Astrocyte (in vitro differentiated cells and primary cell): ENCODE data around the gene SAMHD1. TPM values are rescaled to one million over a fixed set of nuclear protein-coding genes. Genes with fewer than 3 reads are reported as not detected.

ENCODE experiments used
- DNase-seq: peaks from one replicate; pipeline ENCODE4 v3.0.0-alpha.2; 2010; ENCODE audit warnings: low read depth
- FAIRE-seq: peaks from 2 replicates; lab custom pipeline; 2011; peaks lifted over from hg19 to GRCh38; lab: Jason Lieb, UNC
- H2AFZ ChIP-seq: 2 replicates; pipeline ENCODE4 v1.6.0; 2012; ENCODE audit warnings: low read depth, low read length, inconsistent platforms
- H3K27ac ChIP-seq: 2 replicates; pipeline ENCODE4 v1.5.1; 2011; ENCODE audit warnings: low read depth, low read length, inconsistent platforms
- H3K27me3 ChIP-seq: 2 replicates; pipeline ENCODE4 v1.6.0; 2011; ENCODE audit warnings: low read length, inconsistent platforms; ENCODE audit not compliant: insufficient read depth
- H3K36me3 ChIP-seq: 2 replicates; pipeline ENCODE4 v1.5.1; 2011; ENCODE audit warnings: low read length, inconsistent platforms; ENCODE audit not compliant: insufficient read depth
- H3K4me1 ChIP-seq: 2 replicates; pipeline ENCODE4 v1.5.1; 2011; ENCODE audit warnings: low read length, inconsistent platforms; ENCODE audit not compliant: insufficient read depth
- H3K4me2 ChIP-seq: 2 replicates; pipeline ENCODE4 v1.6.0; 2012; ENCODE audit warnings: low read length, inconsistent platforms
- H3K4me3 ChIP-seq: 2 replicates; pipeline ENCODE4 v1.5.1; 2011; ENCODE audit warnings: low read depth, mild to moderate bottlenecking, low read length, inconsistent platforms; ENCODE audit not compliant: insufficient read depth
- H3K79me2 ChIP-seq: 2 replicates; pipeline ENCODE4 v1.6.0; 2012; ENCODE audit warnings: mild to moderate bottlenecking, low read length, inconsistent platforms; ENCODE audit not compliant: insufficient read depth
- H3K9ac ChIP-seq: 2 replicates; pipeline ENCODE4 v1.6.0; 2012; ENCODE audit warnings: mild to moderate bottlenecking, low read length, inconsistent platforms
- H3K9me3 ChIP-seq: 2 replicates; pipeline ENCODE4 v1.5.1; 2012; ENCODE audit warnings: low read depth, mild to moderate bottlenecking, low read length, inconsistent platforms; ENCODE audit not compliant: insufficient read depth
- H4K20me1 ChIP-seq: 2 replicates; pipeline ENCODE4 v1.6.0; 2012; ENCODE audit warnings: low read length, inconsistent platforms; ENCODE audit not compliant: insufficient read depth
- H3K27ac Mint-ChIP-seq: one replicate; pipeline ENCODE4 v1.8.0; 2021; ENCODE audit warnings: mild to moderate bottlenecking, mixed read lengths; ENCODE audit not compliant: unreplicated experiment
- H3K27me3 Mint-ChIP-seq: one replicate; pipeline ENCODE4 v1.8.0; 2021; ENCODE audit warnings: low read depth, mixed read lengths; ENCODE audit not compliant: unreplicated experiment
- H3K36me3 Mint-ChIP-seq: one replicate; pipeline ENCODE4 v1.8.0; 2021; ENCODE audit warnings: low read depth, mixed read lengths; ENCODE audit not compliant: unreplicated experiment
- H3K4me1 Mint-ChIP-seq: one replicate; pipeline ENCODE4 v1.8.0; 2021; ENCODE audit warnings: low read depth, mixed read lengths; ENCODE audit not compliant: unreplicated experiment
- H3K4me3 Mint-ChIP-seq: one replicate; pipeline ENCODE4 v1.8.0; 2021; ENCODE audit warnings: mild to moderate bottlenecking, moderate library complexity, mixed read lengths; ENCODE audit not compliant: unreplicated experiment
- H3K9me3 Mint-ChIP-seq: one replicate; pipeline ENCODE4 v1.8.0; 2021; ENCODE audit warnings: mild to moderate bottlenecking, mixed read lengths; ENCODE audit not compliant: unreplicated experiment
- CTCF ChIP-seq: IDR thresholded peaks from 2 replicates; pipeline ENCODE4 v1.5.1; 2011; ENCODE audit warnings: low read depth, mild to moderate bottlenecking, inconsistent platforms, low read length, moderate library complexity; ENCODE audit not compliant: insufficient read depth
- EZH2 ChIP-seq: IDR thresholded peaks from 2 replicates; pipeline ENCODE4 v1.6.1; 2012; ENCODE audit warnings: mild to moderate bottlenecking, low read length, inconsistent platforms; ENCODE audit not compliant: insufficient read depth
- total RNA-seq: library from RNA; stranded (reverse); gene quantifications from 2 replicates; pipeline ENCODE4 v1.2.1, GENCODE V29; 2021

The SAMHD1 gene
- total RNA-seq, 1 donor from 2014 or later = 99.7 TPM

DNA sequence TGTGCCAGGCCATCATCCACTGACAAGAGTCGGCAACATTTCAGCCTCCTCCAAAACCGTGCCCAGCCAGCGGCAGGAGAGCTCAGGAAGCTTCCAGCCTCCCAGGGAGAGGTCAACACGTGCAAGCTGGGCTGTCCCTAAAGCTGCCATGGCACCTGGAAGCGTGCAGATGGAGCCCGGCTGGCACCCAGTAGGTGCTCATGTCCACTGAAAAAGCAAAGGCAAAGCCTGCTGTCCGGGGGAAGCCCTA lies 90.0 kb downstream of the SAMHD1 start:
- Histone ChIP-seq H3K36me3 (no peaks in the 10 kb centered on the region), H4K20me1 (peaks cover 59% of the 10 kb centered on the region), H3K4me1 (peaks cover 38% of the 10 kb centered on the region), H3K27me3 (no peaks in the 10 kb centered on the region), H3K4me2 (peak overlapping the region; percentile 92), H3K9ac (peak overlapping the region; percentile 75), H3K27ac (peak overlapping the region; percentile 58), H3K79me2 (peaks cover 66% of the 10 kb centered on the region), H3K9me3 (no peaks in the 10 kb centered on the region), H2AFZ (peak overlapping the region; percentile 68), H3K4me3 (peak overlapping the region; percentile 78)
- TF ChIP-seq CTCF = no peak
- no peak for TF ChIP-seq EZH2
- no peak for FAIRE-seq
- peaks cover 8% of the 10 kb centered on the region for H3K27me3 Mint-ChIP-seq
- H3K36me3 Mint-ChIP-seq = peaks cover 5% of the 10 kb centered on the region
- DNase-seq = no peak
- H3K9me3 Mint-ChIP-seq = peaks cover 3% of the 10 kb centered on the region
- no peak overlapping the region for H3K27ac Mint-ChIP-seq
- H3K4me3 Mint-ChIP-seq = peak overlapping the region; percentile 89
- peaks cover 30% of the 10 kb centered on the region for H3K4me1 Mint-ChIP-seq

GRCh38 chr20:36860811-36861624 lies 90.5 kb downstream of the SAMHD1 start:
- Histone ChIP-seq H3K9me3 (no peaks in the 10 kb centered on the region), H2AFZ (no peak overlapping the region), H3K4me2 (peak overlapping the region; percentile 92), H3K36me3 (no peaks in the 10 kb centered on the region), H3K4me1 (peaks cover 40% of the 10 kb centered on the region), H3K27ac (no peak overlapping the region), H3K79me2 (peaks cover 71% of the 10 kb centered on the region), H3K9ac (peak overlapping the region; percentile 75), H4K20me1 (peaks cover 64% of the 10 kb centered on the region), H3K4me3 (peak overlapping the region; percentile 78), H3K27me3 (no peaks in the 10 kb centered on the region)
- H3K4me3 Mint-ChIP-seq = peak overlapping the region; percentile 89
- TF ChIP-seq EZH2 (no peak), CTCF (no peak)
- FAIRE-seq (no peak), DNase-seq (no peak)
- peaks cover 32% of the 10 kb centered on the region for H3K4me1 Mint-ChIP-seq
- H3K9me3 Mint-ChIP-seq = peaks cover 1% of the 10 kb centered on the region
- no peak overlapping the region for H3K27ac Mint-ChIP-seq
- H3K36me3 Mint-ChIP-seq = peaks cover 5% of the 10 kb centered on the region
- H3K27me3 Mint-ChIP-seq = peaks cover 8% of the 10 kb centered on the region

DNA sequence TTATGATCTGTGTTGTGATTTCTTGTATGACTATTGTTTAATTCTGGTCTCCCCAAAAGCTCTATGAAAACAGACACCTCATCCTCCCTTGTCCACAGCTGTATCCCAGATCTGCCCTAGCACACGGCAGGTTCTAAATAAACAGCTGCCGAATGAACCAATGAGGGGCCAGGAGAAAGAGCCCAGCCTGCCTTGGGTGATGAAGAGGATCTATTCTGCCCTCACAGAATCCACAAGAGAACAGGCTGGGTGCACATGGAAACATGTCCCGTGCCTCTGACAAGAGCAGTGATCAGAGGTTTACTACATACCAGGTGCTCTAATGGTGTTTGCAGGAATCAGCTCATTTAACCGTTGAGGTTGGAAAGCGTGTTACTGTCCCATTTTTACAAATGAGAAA lies 91.2 kb downstream of the SAMHD1 start:
- Mint-ChIP-seq H3K36me3 (peaks cover 5% of the 10 kb centered on the region), H3K9me3 (peaks cover 1% of the 10 kb centered on the region), H3K4me3 (peak overlapping the region; percentile 58), H3K4me1 (peaks cover 33% of the 10 kb centered on the region), H3K27me3 (peaks cover 3% of the 10 kb centered on the region), H3K27ac (no peak overlapping the region)
- no peak overlapping the region for H3K27ac ChIP-seq
- peaks cover 71% of the 10 kb centered on the region for H4K20me1 ChIP-seq
- DNase-seq (no peak), FAIRE-seq (no peak)
- H3K4me1 ChIP-seq = peaks cover 47% of the 10 kb centered on the region
- no peak overlapping the region for H3K4me3 ChIP-seq
- H3K9me3 ChIP-seq = no peaks in the 10 kb centered on the region
- H3K9ac ChIP-seq = peak overlapping the region; percentile 1
- no peak for TF ChIP-seq CTCF
- TF ChIP-seq EZH2 = no peak
- H3K27me3 ChIP-seq = no peaks in the 10 kb centered on the region
- no peak overlapping the region for H2AFZ ChIP-seq
- H3K36me3 ChIP-seq = no peaks in the 10 kb centered on the region
- peak overlapping the region; percentile 92 for H3K4me2 ChIP-seq
- H3K79me2 ChIP-seq = peaks cover 78% of the 10 kb centered on the region
